Mesenchymal stem cell (in vitro differentiated cells and primary cell): ENCODE data around the gene TBCD.

ENCODE experiments used
- DNase-seq: peaks from one replicate; pipeline ENCODE4 v3.0.0-alpha.2; 2013
- H2AFZ ChIP-seq: one replicate; pipeline ENCODE4 v1.6.1; 2013; ENCODE audit warnings: low read depth, mild to moderate bottlenecking, control low read depth, inconsistent platforms, low read length, moderate library complexity
- H2AK5ac ChIP-seq: 2 replicates; pipeline ENCODE4 v1.6.1; 2013; ENCODE audit warnings: low read length, moderate library complexity, mild to moderate bottlenecking, inconsistent platforms; ENCODE audit not compliant: severe bottlenecking
- H2BK120ac ChIP-seq: one replicate; pipeline ENCODE4 v1.6.1; 2013; ENCODE audit warnings: low read depth, mild to moderate bottlenecking, inconsistent platforms, low read length, moderate library complexity
- H2BK12ac ChIP-seq, 2 experiments: one replicate each; pipeline ENCODE4 v1.6.1; 2013; ENCODE audit warnings: inconsistent platforms in 2 of 2, low read length in 2 of 2, mild to moderate bottlenecking in 2 of 2, moderate library complexity in 2 of 2, control low read depth in 1 of 2
- H2BK15ac ChIP-seq: one replicate; pipeline ENCODE4 v1.6.1; 2013; ENCODE audit warnings: mild to moderate bottlenecking, low read depth, inconsistent platforms; ENCODE audit not compliant: poor library complexity, severe bottlenecking
- H2BK5ac ChIP-seq: 2 replicates; pipeline ENCODE4 v1.6.1; 2013; ENCODE audit warnings: low read depth, mild to moderate bottlenecking, low read length, control low read depth, inconsistent platforms; ENCODE audit not compliant: poor library complexity, severe bottlenecking
- H3K14ac ChIP-seq, 2 experiments: one replicate each; pipeline ENCODE4 v1.6.1; 2013; ENCODE audit warnings: inconsistent platforms in 2 of 2, low read length in 2 of 2, control low read depth in 1 of 2, mild to moderate bottlenecking in 1 of 2, moderate library complexity in 1 of 2
- H3K18ac ChIP-seq, 2 experiments: one replicate each; pipeline ENCODE4 v1.6.1; 2013; ENCODE audit warnings: inconsistent platforms in 2 of 2, low read length in 2 of 2, control low read depth in 1 of 2, low read depth in 1 of 2, mild to moderate bottlenecking in 1 of 2
- H3K23ac ChIP-seq, 2 experiments: one replicate each; pipeline ENCODE4 v1.6.1; 2013; ENCODE audit warnings: inconsistent platforms in 2 of 2, low read length in 2 of 2, mild to moderate bottlenecking in 2 of 2, moderate library complexity in 2 of 2, control low read depth in 1 of 2
- H3K27ac ChIP-seq: 2 replicates; pipeline ENCODE4 v1.5.1; 2013; ENCODE audit warnings: mild to moderate bottlenecking, moderate library complexity, low read length, control low read depth, inconsistent platforms; ENCODE audit not compliant: poor library complexity, severe bottlenecking
- H3K27me3 ChIP-seq, 2 experiments: 2 replicates each; pipeline versions ENCODE4 v1.6.1 to v1.7.0; 2013; ENCODE audit warnings: low read length in 2 of 2, mild to moderate bottlenecking in 2 of 2, moderate library complexity in 2 of 2, control low read depth in 1 of 2, inconsistent platforms in 1 of 2; ENCODE audit not compliant: control insufficient read depth in 1 of 2, insufficient read depth in 1 of 2
- H3K36me3 ChIP-seq, 2 experiments: 2 replicates each; pipeline versions ENCODE4 v1.6.1 to v1.7.0; 2013; ENCODE audit warnings: low read length in 2 of 2, control low read depth in 1 of 2, inconsistent platforms in 1 of 2, low read depth in 1 of 2, mild to moderate bottlenecking in 1 of 2; ENCODE audit not compliant: insufficient read depth in 2 of 2, control insufficient read depth in 1 of 2
- H3K4ac ChIP-seq, 2 experiments: one replicate each; pipeline ENCODE4 v1.6.1; 2013; ENCODE audit warnings: inconsistent platforms in 2 of 2, low read length in 2 of 2, mild to moderate bottlenecking in 2 of 2, moderate library complexity in 2 of 2, control low read depth in 1 of 2, low read depth in 1 of 2
- H3K4me1 ChIP-seq: 2 replicates; pipeline ENCODE4 v1.6.1; 2013; ENCODE audit warnings: low read depth, low read length, control low read depth; ENCODE audit not compliant: control insufficient read depth, insufficient read depth
- H3K4me2 ChIP-seq: 2 replicates; pipeline ENCODE4 v1.6.1; 2013; ENCODE audit warnings: low read length, mild to moderate bottlenecking, inconsistent platforms; ENCODE audit not compliant: poor library complexity, severe bottlenecking
- H3K4me3 ChIP-seq, 2 experiments: 2 replicates each; pipeline versions ENCODE4 v1.5.1 to v1.7.0; 2013; ENCODE audit warnings: low read length in 2 of 2, mild to moderate bottlenecking in 2 of 2, control low read depth in 1 of 2, low read depth in 1 of 2; ENCODE audit not compliant: insufficient read depth in 1 of 2
- H3K79me1 ChIP-seq: replicated peaks from 2 replicates; pipeline ENCODE4 v1.6.1; 2013; ENCODE audit warnings: mild to moderate bottlenecking, control low read depth, low read length, inconsistent platforms; ENCODE audit not compliant: poor library complexity, severe bottlenecking
- H3K9ac ChIP-seq: 2 replicates; pipeline ENCODE4 v1.7.0; 2013; ENCODE audit warnings: mild to moderate bottlenecking, low read length, moderate library complexity
- H3K9me3 ChIP-seq: 2 replicates; pipeline ENCODE4 v1.7.0; 2013; ENCODE audit warnings: mild to moderate bottlenecking, low read length; ENCODE audit not compliant: control insufficient read depth
- H4K8ac ChIP-seq: one replicate; pipeline ENCODE4 v1.6.1; 2013; ENCODE audit warnings: inconsistent platforms, mild to moderate bottlenecking, low read length, moderate library complexity
- H4K91ac ChIP-seq: one replicate; pipeline ENCODE4 v1.6.1; 2013; ENCODE audit warnings: mild to moderate bottlenecking, low read length, inconsistent platforms
- WGBS: methylation state at CpG from one replicate; pipeline ENCODE4 v1.1.7; 2013; ENCODE audit warnings: mixed read lengths; 5-methylcytosine and 5-hydroxymethylcytosine counted together

TBCD gene

GRCh38 chr17:82898976-82899514 is 147.2 kb downstream of the TBCD start:
- no peak overlapping the region for H3K4me2 ChIP-seq
- no peaks in the 10 kb centered on the region for H3K27me3 ChIP-seq
- H2AFZ ChIP-seq, result no peak overlapping the region
- no peaks in the 10 kb centered on the region for H3K9me3 ChIP-seq
- H3K9ac ChIP-seq, result no peak overlapping the region
- H3K4ac ChIP-seq, result no peak overlapping the region
- peaks cover 26 to 35% of the 10 kb centered on the region in 2 experiments for H3K36me3 ChIP-seq
- peak overlapping the region in 1 of 2 experiments; percentile 2 for H3K23ac ChIP-seq
- peak overlapping the region in 1 of 2 experiments; percentile 9 for H3K4me3 ChIP-seq
- no peak overlapping the region for H2BK5ac ChIP-seq
- 93% methylated on average over 53 of the region's 53 CpGs for WGBS
- H4K91ac ChIP-seq, result peak overlapping the region; percentile 40
- H3K18ac ChIP-seq, result no peak overlapping the region
- H2AK5ac ChIP-seq, result no peak overlapping the region
- H2BK12ac ChIP-seq, result no peak overlapping the region
- DNase-seq, result no peak
- H3K4me1 ChIP-seq, result peaks cover 19% of the 10 kb centered on the region
- peak overlapping the region in 1 of 2 experiments; percentile 50 for H3K14ac ChIP-seq
- H3K27ac ChIP-seq, result no peak overlapping the region
- H2BK120ac ChIP-seq, result no peak overlapping the region
- H4K8ac ChIP-seq, result no peak overlapping the region
- H2BK15ac ChIP-seq, result no peak overlapping the region
- peaks cover 27% of the 10 kb centered on the region for H3K79me1 ChIP-seq

GRCh38 chr17:82899941-82900340 is 148.1 kb downstream of the TBCD start:
- Histone ChIP-seq H4K8ac (no peak overlapping the region), H3K4me2 (peak overlapping the region; percentile 69), H3K18ac (no peak overlapping the region), H2BK12ac (no peak overlapping the region), H3K4me3 (no peak overlapping the region), H3K36me3 (peaks cover 33 to 39% of the 10 kb centered on the region in 2 experiments), H2BK15ac (no peak overlapping the region), H3K14ac (no peak overlapping the region), H3K9me3 (no peaks in the 10 kb centered on the region), H3K4me1 (peaks cover 19% of the 10 kb centered on the region), H2AFZ (no peak overlapping the region), H3K4ac (no peak overlapping the region), H3K23ac (no peak overlapping the region), H2BK5ac (no peak overlapping the region), H3K27me3 (no peaks in the 10 kb centered on the region), H3K9ac (peak overlapping the region; percentile 73), H4K91ac (no peak overlapping the region), H3K27ac (peak overlapping the region; percentile 64), H3K79me1 (peaks cover 27% of the 10 kb centered on the region), H2BK120ac (no peak overlapping the region), H2AK5ac (no peak overlapping the region)
- 91% methylated on average over 7 of the region's 7 CpGs for WGBS
- DNase-seq, result no peak

DNA sequence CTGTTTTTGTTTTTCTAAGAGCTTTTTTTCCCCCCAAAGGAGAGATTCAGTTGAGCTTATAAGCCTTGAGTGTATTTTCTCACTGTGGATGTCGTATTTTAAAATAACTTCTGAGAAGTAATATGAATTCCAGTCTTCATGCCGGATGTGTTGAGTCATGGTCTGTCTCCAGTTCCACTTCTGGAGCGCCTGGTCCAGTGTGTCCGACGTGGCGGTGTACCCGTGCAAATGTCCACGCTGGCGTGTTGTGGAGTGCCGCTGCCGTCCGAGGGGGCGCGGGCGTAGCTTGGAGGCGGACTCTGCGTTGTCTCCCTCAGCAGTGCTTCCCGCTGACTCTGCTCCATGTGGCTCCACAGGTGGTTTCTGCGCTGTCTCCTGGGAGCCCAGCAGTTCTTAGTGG is 148.9 kb downstream of the TBCD start:
- peak overlapping the region; percentile 73 for H3K9ac ChIP-seq
- H3K27me3 ChIP-seq, result no peaks in the 10 kb centered on the region
- no peaks in the 10 kb centered on the region for H3K9me3 ChIP-seq
- peak overlapping the region; percentile 2 to 47 for H3K4me3 ChIP-seq
- H2BK12ac ChIP-seq, result no peak overlapping the region
- no peak overlapping the region for H3K18ac ChIP-seq
- peaks cover 21% of the 10 kb centered on the region for H3K4me1 ChIP-seq
- no peak overlapping the region for H2AFZ ChIP-seq
- no peak for DNase-seq
- H2AK5ac ChIP-seq, result no peak overlapping the region
- peaks cover 35 to 37% of the 10 kb centered on the region in 2 experiments for H3K36me3 ChIP-seq
- no peak overlapping the region for H3K23ac ChIP-seq
- no peak overlapping the region for H2BK120ac ChIP-seq
- H3K27ac ChIP-seq, result peak overlapping the region; percentile 64
- H4K8ac ChIP-seq, result no peak overlapping the region
- H3K4ac ChIP-seq, result no peak overlapping the region
- H3K79me1 ChIP-seq, result peaks cover 20% of the 10 kb centered on the region
- 92% methylated on average over 19 of the region's 19 CpGs for WGBS
- H2BK5ac ChIP-seq, result no peak overlapping the region
- no peak overlapping the region for H4K91ac ChIP-seq
- no peak overlapping the region for H3K14ac ChIP-seq
- H3K4me2 ChIP-seq, result peak overlapping the region; percentile 69
- H2BK15ac ChIP-seq, result no peak overlapping the region

GRCh38 chr17:82901356-82901755 is 149.5 kb downstream of the TBCD start:
- Histone ChIP-seq H3K4ac (no peak overlapping the region), H3K4me1 (peaks cover 21% of the 10 kb centered on the region), H2AK5ac (peak overlapping the region; percentile 69), H4K8ac (no peak overlapping the region), H2BK12ac (no peak overlapping the region), H3K79me1 (peaks cover 20% of the 10 kb centered on the region), H3K9me3 (no peaks in the 10 kb centered on the region), H3K9ac (peak overlapping the region; percentile 73), H2AFZ (no peak overlapping the region), H3K14ac (no peak overlapping the region), H3K27ac (no peak overlapping the region), H3K4me2 (peak overlapping the region; percentile 69), H4K91ac (no peak overlapping the region), H3K18ac (no peak overlapping the region), H2BK120ac (no peak overlapping the region), H3K36me3 (peaks cover 36 to 41% of the 10 kb centered on the region in 2 experiments), H3K27me3 (no peaks in the 10 kb centered on the region), H2BK5ac (no peak overlapping the region), H2BK15ac (no peak overlapping the region), H3K4me3 (no peak overlapping the region), H3K23ac (no peak overlapping the region)
- DNase-seq, result no peak
- 95% methylated on average over 15 of the region's 16 CpGs for WGBS
